ENCODE data around the gene IGF2BP2.

The IGF2BP2 gene

DNA sequence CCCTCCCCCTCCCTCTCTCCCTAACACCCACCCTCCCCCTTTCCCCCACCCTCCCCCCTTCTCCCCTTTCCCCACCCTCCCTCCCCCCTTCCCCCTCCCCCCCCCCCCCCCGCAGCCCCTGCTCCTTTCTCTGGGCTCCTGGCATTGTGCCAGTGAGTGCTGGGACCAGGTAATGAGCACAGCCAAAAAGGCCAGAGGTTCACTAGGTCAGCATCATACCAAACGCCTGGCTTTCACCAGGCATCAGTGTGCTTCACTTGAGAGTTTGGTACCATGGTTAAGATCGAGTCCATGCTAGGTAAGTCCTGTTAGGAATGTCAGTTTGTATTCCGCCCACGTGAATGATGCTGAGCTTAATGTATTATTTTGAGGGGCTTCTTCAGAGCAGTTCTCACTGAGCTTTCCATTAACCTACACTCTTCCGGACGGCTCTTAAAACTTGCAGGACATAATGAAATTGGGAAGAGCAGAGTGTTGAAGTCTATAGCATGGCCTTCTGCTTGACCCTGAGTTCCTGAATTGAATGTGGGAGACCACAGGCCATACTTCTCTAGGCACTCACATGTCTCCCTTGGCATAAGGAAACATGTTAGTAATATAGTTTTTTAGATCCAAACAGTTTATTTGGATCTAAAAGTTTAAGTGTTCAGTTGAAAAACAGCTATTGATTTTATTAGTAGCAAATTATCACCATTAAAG is 193.2 kb downstream of the IGF2BP2 start:
- Histone ChIP-seq H3K27ac (ENCODE audit: insufficient read depth, low read depth, low read length, poor library complexity, severe bottlenecking) (no peak overlapping the region), H3K36me3 (ENCODE audit: control insufficient read depth, insufficient read depth, low read length) (no peaks in the 10 kb centered on the region), H3K4me1 (ENCODE audit: control insufficient read depth, insufficient read depth, low read length) (no peaks in the 10 kb centered on the region), H3K4me3 (ENCODE audit: insufficient read depth, low read depth, low read length) (no peak overlapping the region), H3K27me3 (ENCODE audit: control insufficient read depth, insufficient read depth, low read length, poor library complexity, severe bottlenecking) (no peaks in the 10 kb centered on the region), H3K9me3 (ENCODE audit: control insufficient read depth, low read length) (no peaks in the 10 kb centered on the region)
- 91 to 98% methylated on average over 6 of the region's 7 CpGs for WGBS, 2 experiments

DNA sequence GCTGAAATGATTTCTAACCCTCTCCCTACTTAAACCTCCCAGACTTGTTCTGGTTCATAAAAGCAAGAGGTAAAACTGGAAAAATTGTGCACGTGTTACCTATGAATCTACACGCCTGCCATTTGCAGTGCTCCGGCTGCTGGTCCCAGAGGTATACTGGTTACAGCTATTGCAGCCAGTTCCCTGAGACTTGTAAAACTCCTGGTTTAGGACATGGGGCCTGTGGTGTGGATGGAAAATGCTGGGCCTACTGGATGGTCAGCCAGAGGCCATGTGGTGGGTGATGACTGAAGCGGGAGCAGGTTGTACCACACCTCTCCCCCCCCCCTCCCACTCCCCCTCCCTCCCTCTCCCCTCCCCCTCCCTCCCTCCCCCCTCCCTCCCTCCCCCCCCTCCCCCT is 193.7 kb downstream of the IGF2BP2 start:
- no peak overlapping the region for H3K27ac ChIP-seq (ENCODE audit: insufficient read depth, low read depth, low read length, poor library complexity, severe bottlenecking)
- WGBS, 2 experiments, result 96 to 98% methylated on average over 3 of the region's 4 CpGs
- H3K9me3 ChIP-seq (ENCODE audit: control insufficient read depth, low read length), result no peaks in the 10 kb centered on the region

DNA sequence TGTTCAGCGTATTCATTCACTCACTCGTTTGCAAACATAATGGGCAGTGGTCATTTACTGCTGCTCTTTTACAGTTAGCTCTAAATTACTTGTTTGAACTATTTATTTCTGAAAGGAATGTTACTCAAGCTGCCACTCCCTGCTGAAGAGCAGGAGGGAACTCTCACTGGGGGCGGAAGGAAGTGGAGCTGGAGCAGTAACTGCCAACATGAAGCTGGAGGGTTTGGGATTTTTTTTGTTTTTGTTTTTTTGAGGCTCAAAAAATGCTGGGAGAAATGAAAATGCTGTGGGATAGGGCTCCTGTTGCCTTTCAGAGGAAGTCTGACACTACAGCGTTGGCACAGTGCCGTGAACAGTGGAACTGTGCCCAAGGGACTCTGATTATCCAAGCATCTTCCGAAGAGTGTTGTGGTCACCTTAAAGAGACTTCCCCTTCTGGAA is 194.6 kb downstream of the IGF2BP2 start:
- WGBS, 2 experiments, result 96 to 97% methylated on average over 6 of the region's 6 CpGs
- Histone ChIP-seq H3K27me3 (ENCODE audit: control insufficient read depth, insufficient read depth, low read length, poor library complexity, severe bottlenecking) (no peaks in the 10 kb centered on the region), H3K27ac (ENCODE audit: insufficient read depth, low read depth, low read length, poor library complexity, severe bottlenecking) (no peak overlapping the region), H3K4me3 (ENCODE audit: insufficient read depth, low read depth, low read length) (no peak overlapping the region), H3K36me3 (ENCODE audit: control insufficient read depth, insufficient read depth, low read length) (peaks cover 4% of the 10 kb centered on the region), H3K9me3 (ENCODE audit: control insufficient read depth, low read length) (no peaks in the 10 kb centered on the region), H3K4me1 (ENCODE audit: control insufficient read depth, insufficient read depth, low read length) (no peaks in the 10 kb centered on the region)

More for the DNA sequence above, 193.7 kb downstream of the IGF2BP2 start:
- Histone ChIP-seq H3K36me3 (ENCODE audit: control insufficient read depth, insufficient read depth, low read length) (peaks cover 3% of the 10 kb centered on the region), H3K4me1 (ENCODE audit: control insufficient read depth, insufficient read depth, low read length) (no peaks in the 10 kb centered on the region), H3K27me3 (ENCODE audit: control insufficient read depth, insufficient read depth, low read length, poor library complexity, severe bottlenecking) (no peaks in the 10 kb centered on the region), H3K4me3 (ENCODE audit: insufficient read depth, low read depth, low read length) (no peak overlapping the region)

DNA sequence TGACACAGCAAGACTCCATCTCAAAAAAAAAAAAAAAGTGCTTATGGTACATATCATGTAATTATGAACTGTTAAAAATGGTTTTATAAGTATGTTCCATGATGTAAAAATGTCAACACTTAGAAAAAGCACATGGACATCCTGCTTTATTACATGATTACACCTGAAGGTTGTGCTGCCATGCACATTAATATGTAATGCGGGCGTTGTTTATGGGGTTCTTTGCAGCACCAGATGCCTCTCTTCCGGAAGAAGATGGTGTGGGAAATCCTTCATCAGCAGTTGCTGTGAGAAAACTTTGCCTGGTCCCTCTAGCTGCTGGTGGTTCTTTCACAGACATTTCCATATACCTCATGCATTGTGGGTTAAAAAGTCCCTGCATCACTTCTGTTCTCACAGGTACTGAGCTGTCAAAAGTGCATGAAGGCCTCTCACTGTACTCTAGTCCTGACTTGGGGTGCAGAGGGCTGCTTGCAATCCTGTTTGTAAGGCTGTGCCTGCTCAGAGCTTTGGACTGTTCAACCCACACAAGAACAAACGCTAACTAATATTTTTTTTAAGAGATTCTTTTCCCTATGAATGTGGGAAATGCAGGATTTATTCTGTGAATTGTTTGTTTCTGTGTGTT is 195.2 kb downstream of the IGF2BP2 start:
- Histone ChIP-seq H3K9me3 (ENCODE audit: control insufficient read depth, low read length) (no peaks in the 10 kb centered on the region), H3K36me3 (ENCODE audit: control insufficient read depth, insufficient read depth, low read length) (peaks cover 4% of the 10 kb centered on the region), H3K27ac (ENCODE audit: insufficient read depth, low read depth, low read length, poor library complexity, severe bottlenecking) (no peak overlapping the region), H3K4me3 (ENCODE audit: insufficient read depth, low read depth, low read length) (no peak overlapping the region), H3K4me1 (ENCODE audit: control insufficient read depth, insufficient read depth, low read length) (no peaks in the 10 kb centered on the region), H3K27me3 (ENCODE audit: control insufficient read depth, insufficient read depth, low read length, poor library complexity, severe bottlenecking) (no peaks in the 10 kb centered on the region)
- WGBS, 2 experiments, result 94 to 99% methylated on average over 3 to 4 of the region's 4 CpGs

DNA sequence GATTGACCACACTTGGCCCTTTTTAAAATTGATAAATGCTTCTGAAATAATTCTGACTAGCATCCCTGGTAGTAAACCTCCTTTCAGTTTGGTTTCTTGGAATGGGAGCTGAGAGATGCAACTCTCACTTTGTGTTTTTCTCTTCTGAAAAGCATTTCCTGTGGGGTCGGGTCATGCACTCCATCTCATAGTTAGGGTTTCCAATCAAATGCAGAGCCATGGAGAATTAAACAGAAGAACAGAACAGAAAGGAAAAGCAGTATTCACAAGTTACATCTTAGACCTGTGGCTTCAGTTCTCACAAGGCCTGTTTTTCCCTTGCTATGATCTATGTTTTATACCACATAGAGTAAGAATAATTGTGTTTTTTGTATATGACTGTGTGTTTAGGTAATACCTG is 199.1 kb downstream of the IGF2BP2 start:
- 92 to 94% methylated on average over 1 of the region's 1 CpG for WGBS, 2 experiments
- H3K4me3 ChIP-seq (ENCODE audit: insufficient read depth, low read depth, low read length), result no peak overlapping the region
- H3K36me3 ChIP-seq (ENCODE audit: control insufficient read depth, insufficient read depth, low read length), result peaks cover 8% of the 10 kb centered on the region
- no peaks in the 10 kb centered on the region for H3K9me3 ChIP-seq (ENCODE audit: control insufficient read depth, low read length)
- no peak overlapping the region for H3K27ac ChIP-seq (ENCODE audit: insufficient read depth, low read depth, low read length, poor library complexity, severe bottlenecking)
- no peaks in the 10 kb centered on the region for H3K27me3 ChIP-seq (ENCODE audit: control insufficient read depth, insufficient read depth, low read length, poor library complexity, severe bottlenecking)
- H3K4me1 ChIP-seq (ENCODE audit: control insufficient read depth, insufficient read depth, low read length), result no peaks in the 10 kb centered on the region

DNA sequence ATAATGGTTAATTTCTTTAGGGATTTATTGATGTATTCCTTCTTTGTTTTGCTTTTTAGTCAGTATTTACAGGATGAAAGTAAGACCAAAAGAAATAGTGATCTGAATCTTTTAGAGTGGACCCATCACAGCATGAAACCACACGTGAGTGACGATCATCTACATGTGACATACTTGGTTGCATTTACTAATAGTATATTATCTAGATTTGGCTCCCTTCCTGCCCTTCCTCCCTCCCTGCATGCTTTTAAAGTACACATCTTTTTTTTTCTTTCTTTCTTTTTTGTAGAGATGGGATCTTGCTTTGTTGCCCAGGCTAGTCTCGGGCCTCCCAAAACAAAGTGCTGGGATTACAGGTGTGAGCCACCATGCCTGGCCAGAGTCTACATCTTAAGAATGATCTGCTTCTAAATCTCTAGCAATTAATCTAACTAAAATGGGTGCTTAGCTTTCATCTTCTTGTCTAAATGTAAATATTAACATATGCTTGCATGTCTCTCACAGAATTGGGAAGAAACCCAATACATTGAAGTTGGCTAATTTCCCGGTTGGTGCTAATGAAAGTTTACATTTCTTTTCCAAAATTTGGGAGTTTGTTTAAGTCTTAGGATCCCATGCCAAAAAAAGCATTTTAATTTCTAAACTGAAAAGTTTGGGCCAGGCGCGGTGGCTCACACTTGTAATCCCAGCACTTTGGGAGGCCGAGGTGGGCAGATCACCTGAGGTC is 200.7 kb downstream of the IGF2BP2 start:
- WGBS, 2 experiments, result 94 to 96% methylated on average over 7 of the region's 7 CpGs
- Histone ChIP-seq H3K36me3 (ENCODE audit: control insufficient read depth, insufficient read depth, low read length) (peaks cover 8% of the 10 kb centered on the region), H3K4me3 (ENCODE audit: insufficient read depth, low read depth, low read length) (no peak overlapping the region), H3K9me3 (ENCODE audit: control insufficient read depth, low read length) (no peaks in the 10 kb centered on the region), H3K27ac (ENCODE audit: insufficient read depth, low read depth, low read length, poor library complexity, severe bottlenecking) (no peak overlapping the region), H3K4me1 (ENCODE audit: control insufficient read depth, insufficient read depth, low read length) (no peaks in the 10 kb centered on the region), H3K27me3 (ENCODE audit: control insufficient read depth, insufficient read depth, low read length, poor library complexity, severe bottlenecking) (no peaks in the 10 kb centered on the region)

DNA sequence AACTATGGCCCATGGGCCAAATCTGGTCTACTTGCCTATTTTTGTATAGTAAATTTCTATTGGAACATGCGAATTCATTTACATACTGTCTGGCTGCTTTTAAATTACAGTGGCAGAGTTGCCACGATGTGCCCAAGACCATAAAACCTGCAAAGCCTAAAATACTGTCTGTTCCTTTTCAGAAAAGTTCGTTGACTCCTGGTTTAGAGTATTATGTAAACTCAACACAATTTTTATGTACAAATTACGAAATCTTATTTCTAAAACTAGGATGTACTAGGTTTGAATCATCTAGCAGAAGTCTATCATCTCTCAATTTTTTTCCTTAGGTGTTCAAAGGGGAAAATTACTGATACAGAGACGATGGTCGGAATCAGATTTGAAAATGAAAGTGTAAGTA is 211.8 kb downstream of the IGF2BP2 start:
- Histone ChIP-seq H3K36me3 (ENCODE audit: control insufficient read depth, insufficient read depth, low read length) (peaks cover 17% of the 10 kb centered on the region), H3K27me3 (ENCODE audit: control insufficient read depth, insufficient read depth, low read length, poor library complexity, severe bottlenecking) (no peaks in the 10 kb centered on the region), H3K4me1 (ENCODE audit: control insufficient read depth, insufficient read depth, low read length) (no peaks in the 10 kb centered on the region), H3K4me3 (ENCODE audit: insufficient read depth, low read depth, low read length) (no peak overlapping the region), H3K27ac (ENCODE audit: insufficient read depth, low read depth, low read length, poor library complexity, severe bottlenecking) (no peak overlapping the region), H3K9me3 (ENCODE audit: control insufficient read depth, low read length) (no peaks in the 10 kb centered on the region)
- WGBS, 2 experiments, result 91 to 98% methylated on average over 3 to 6 of the region's 6 CpGs

DNA sequence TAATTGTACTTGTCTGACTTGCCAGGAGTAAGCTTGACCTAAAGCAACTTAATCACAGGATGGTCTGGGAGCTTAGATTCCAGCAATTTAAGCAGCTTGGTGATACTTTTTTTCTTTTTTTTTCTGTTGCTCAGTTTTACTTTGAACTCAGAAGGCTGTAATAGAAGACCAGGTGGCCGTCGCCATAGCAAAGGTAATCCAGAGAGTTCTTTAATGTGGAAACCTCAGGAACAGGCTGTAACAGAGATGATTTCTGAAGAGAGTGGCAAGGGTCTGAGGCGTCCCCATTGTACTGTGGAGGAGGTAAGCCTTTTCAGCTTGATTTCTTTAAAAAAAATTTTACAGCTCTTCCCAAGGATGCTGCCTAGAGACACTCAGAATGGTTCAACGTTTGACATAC is 218.6 kb downstream of the IGF2BP2 start:
- Histone ChIP-seq H3K36me3 (ENCODE audit: control insufficient read depth, insufficient read depth, low read length) (peaks cover under 1% of the 10 kb centered on the region), H3K4me3 (ENCODE audit: insufficient read depth, low read depth, low read length) (no peak overlapping the region), H3K4me1 (ENCODE audit: control insufficient read depth, insufficient read depth, low read length) (no peaks in the 10 kb centered on the region), H3K27me3 (ENCODE audit: control insufficient read depth, insufficient read depth, low read length, poor library complexity, severe bottlenecking) (no peaks in the 10 kb centered on the region), H3K27ac (ENCODE audit: insufficient read depth, low read depth, low read length, poor library complexity, severe bottlenecking) (no peak overlapping the region), H3K9me3 (ENCODE audit: control insufficient read depth, low read length) (no peaks in the 10 kb centered on the region)
- 90 to 94% methylated on average over 4 of the region's 4 CpGs for WGBS, 2 experiments

DNA sequence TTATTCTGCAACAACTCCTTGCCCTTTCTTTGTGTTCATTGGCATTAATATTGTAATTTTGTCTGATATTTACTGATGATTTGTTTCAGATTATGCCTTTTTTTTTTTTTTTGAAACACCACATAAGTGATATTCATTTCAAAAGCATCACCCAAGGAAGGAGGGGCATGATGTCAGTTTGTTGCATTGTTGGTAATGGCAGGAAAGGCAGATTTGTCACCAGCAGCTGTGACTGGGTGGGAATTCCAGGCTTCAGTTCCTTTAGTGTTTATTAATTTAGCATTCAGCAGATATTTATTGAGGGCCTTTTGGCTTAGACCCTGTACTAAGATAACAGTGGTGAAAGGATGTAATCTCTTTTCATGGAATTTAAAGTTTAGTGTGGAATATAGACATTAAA is 219.3 kb downstream of the IGF2BP2 start:
- H3K9me3 ChIP-seq (ENCODE audit: control insufficient read depth, low read length), result no peaks in the 10 kb centered on the region
- no peak overlapping the region for H3K27ac ChIP-seq (ENCODE audit: insufficient read depth, low read depth, low read length, poor library complexity, severe bottlenecking)

DNA sequence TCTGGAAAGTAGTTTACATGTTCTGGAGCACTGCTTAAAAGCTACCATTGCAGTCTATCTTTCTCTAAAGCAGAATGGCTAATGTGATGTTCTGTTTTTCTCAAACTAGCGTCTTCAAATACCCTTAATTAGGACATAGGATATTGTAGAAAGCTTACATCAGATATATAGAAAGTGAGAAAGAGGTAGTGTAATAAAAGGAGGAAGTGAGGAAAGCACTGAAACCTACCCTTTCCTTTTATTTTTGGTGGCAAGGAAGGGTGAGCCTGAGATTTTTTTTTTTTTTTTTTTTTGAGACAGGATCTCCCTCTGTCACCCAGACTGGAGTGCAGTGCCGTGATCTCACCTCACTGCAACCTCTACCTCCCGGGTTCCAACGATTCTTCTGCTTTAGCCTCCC is 229.3 kb downstream of the IGF2BP2 start:
- Histone ChIP-seq H3K27me3 (ENCODE audit: control insufficient read depth, insufficient read depth, low read length, poor library complexity, severe bottlenecking) (no peaks in the 10 kb centered on the region), H3K27ac (ENCODE audit: insufficient read depth, low read depth, low read length, poor library complexity, severe bottlenecking) (no peak overlapping the region), H3K4me1 (ENCODE audit: control insufficient read depth, insufficient read depth, low read length) (no peaks in the 10 kb centered on the region), H3K4me3 (ENCODE audit: insufficient read depth, low read depth, low read length) (no peak overlapping the region), H3K36me3 (ENCODE audit: control insufficient read depth, insufficient read depth, low read length) (no peaks in the 10 kb centered on the region), H3K9me3 (ENCODE audit: control insufficient read depth, low read length) (no peaks in the 10 kb centered on the region)
- 97% methylated on average over 3 to 4 of the region's 4 CpGs for WGBS, 2 experiments

More for the DNA sequence above, 219.3 kb downstream of the IGF2BP2 start:
- Histone ChIP-seq H3K4me3 (ENCODE audit: insufficient read depth, low read depth, low read length) (no peak overlapping the region), H3K36me3 (ENCODE audit: control insufficient read depth, insufficient read depth, low read length) (peaks cover 7% of the 10 kb centered on the region), H3K4me1 (ENCODE audit: control insufficient read depth, insufficient read depth, low read length) (no peaks in the 10 kb centered on the region), H3K27me3 (ENCODE audit: control insufficient read depth, insufficient read depth, low read length, poor library complexity, severe bottlenecking) (no peaks in the 10 kb centered on the region)

Measured in ectodermal cell (in vitro differentiated cells).